ENCODE data around the gene FLT3.
"Not testable (repeated sequence)": the region's sequence is repeated elsewhere in the genome, so short reads cannot be mapped to it uniquely, and the experiment has no call there.

Gene FLT3

DNA sequence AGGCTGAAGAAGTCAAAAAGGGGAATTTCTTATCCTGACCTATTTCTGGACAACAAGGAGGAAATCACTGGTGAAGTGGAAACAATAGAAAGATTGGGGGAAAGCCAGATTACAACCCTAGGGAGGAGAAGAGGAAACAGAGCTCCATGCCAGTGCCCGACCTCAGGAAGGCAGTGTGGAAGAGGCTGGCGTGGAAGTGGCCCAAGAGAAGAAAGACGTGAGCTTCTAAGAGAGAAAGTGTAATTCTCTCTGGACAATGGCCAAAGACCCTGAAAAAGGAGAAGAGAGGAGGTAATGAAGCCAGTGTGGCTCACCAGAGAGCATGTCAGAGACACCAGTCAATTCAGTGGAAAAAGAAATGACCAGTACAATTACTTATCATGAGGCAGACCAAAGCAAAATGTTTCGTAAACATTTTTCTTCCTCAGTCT lies 59.3 kb downstream of the FLT3 start:
- Mint-ChIP-seq H3K9me3 (no peaks in the 10 kb centered on the region), H3K4me3 (no peak overlapping the region), H3K4me1 (no peaks in the 10 kb centered on the region), H3K27me3 (ENCODE audit: low read depth, poor library complexity) (peaks cover 6% of the 10 kb centered on the region), H3K36me3 (ENCODE audit: low read depth) (no peaks in the 10 kb centered on the region), H3K27ac (no peak overlapping the region)
- no peak for DNase-seq
- TF ChIP-seq, protein P1, sequence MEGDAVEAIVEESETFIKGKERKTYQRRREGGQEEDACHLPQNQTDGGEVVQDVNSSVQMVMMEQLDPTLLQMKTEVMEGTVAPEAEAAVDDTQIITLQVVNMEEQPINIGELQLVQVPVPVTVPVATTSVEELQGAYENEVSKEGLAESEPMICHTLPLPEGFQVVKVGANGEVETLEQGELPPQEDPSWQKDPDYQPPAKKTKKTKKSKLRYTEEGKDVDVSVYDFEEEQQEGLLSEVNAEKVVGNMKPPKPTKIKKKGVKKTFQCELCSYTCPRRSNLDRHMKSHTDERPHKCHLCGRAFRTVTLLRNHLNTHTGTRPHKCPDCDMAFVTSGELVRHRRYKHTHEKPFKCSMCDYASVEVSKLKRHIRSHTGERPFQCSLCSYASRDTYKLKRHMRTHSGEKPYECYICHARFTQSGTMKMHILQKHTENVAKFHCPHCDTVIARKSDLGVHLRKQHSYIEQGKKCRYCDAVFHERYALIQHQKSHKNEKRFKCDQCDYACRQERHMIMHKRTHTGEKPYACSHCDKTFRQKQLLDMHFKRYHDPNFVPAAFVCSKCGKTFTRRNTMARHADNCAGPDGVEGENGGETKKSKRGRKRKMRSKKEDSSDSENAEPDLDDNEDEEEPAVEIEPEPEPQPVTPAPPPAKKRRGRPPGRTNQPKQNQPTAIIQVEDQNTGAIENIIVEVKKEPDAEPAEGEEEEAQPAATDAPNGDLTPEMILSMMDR (IDR thresholded peaks at IDR 0.05): no peak

GRCh38 chr13:28037399-28037798 lies 63.0 kb downstream of the FLT3 start:
- Mint-ChIP-seq H3K4me1 (peaks cover 11% of the 10 kb centered on the region), H3K27ac (no peak overlapping the region), H3K9me3 (no peaks in the 10 kb centered on the region), H3K4me3 (no peak overlapping the region), H3K36me3 (ENCODE audit: low read depth) (no peaks in the 10 kb centered on the region), H3K27me3 (ENCODE audit: low read depth, poor library complexity) (peaks cover 6% of the 10 kb centered on the region)
- no peak for DNase-seq
- TF ChIP-seq, protein P1 (IDR thresholded peaks at IDR 0.05): no peak

GRCh38 chr13:28035146-28035782 lies 65.1 kb downstream of the FLT3 start:
- H3K4me1 Mint-ChIP-seq: peaks cover 11% of the 10 kb centered on the region

DNA sequence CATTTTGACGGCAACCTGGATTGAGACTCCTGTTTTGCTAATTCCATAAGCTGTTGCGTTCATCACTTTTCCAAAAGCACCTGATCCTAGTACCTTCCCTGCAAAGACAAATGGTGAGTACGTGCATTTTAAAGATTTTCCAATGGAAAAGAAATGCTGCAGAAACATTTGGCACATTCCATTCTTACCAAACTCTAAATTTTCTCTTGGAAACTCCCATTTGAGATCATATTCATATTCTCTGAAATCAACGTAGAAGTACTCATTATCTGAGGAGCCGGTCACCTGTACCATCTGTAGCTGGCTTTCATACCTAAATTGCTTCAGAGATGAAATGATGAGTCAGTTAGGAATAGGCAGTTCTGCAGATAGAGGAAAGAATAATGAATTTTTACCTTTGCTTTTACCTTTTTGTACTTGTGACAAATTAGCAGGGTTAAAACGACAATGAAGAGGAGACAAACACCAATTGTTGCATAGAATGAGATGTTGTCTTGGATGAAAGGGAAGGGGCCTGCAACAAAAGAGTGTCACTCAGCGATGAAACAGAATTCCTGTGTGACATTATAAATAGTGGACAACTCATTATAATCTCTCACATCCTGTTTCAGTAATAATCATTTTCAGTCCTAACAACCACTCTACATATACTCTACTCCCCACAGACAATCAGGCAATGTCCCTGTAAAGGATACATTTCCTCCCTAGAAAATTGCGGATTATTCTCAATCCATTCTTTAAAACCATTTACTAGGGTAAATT lies 66.3 kb downstream of the FLT3 start:
- Mint-ChIP-seq H3K4me3 (no peak overlapping the region), H3K27ac (no peak overlapping the region), H3K9me3 (no peaks in the 10 kb centered on the region), H3K36me3 (ENCODE audit: low read depth) (no peaks in the 10 kb centered on the region), H3K27me3 (ENCODE audit: low read depth, poor library complexity) (peaks cover 13% of the 10 kb centered on the region), H3K4me1 (peaks cover 17% of the 10 kb centered on the region)
- TF ChIP-seq, protein P1 (IDR thresholded peaks at IDR 0.05): no peak
- no peak for DNase-seq

More at GRCh38 chr13:28035146-28035782, 65.1 kb downstream of the FLT3 start:
- Mint-ChIP-seq H3K9me3 (no peaks in the 10 kb centered on the region), H3K4me3 (no peak overlapping the region), H3K36me3 (ENCODE audit: low read depth) (no peaks in the 10 kb centered on the region), H3K27ac (no peak overlapping the region), H3K27me3 (ENCODE audit: low read depth, poor library complexity) (peaks cover 10% of the 10 kb centered on the region)
- TF ChIP-seq, protein P1 (IDR thresholded peaks at IDR 0.05): no peak
- no peak for DNase-seq

- not testable (repeated sequence) for H3K36me3 Mint-ChIP-seq (ENCODE audit: low read depth); H3K4me3 Mint-ChIP-seq; H3K27ac Mint-ChIP-seq; H3K27me3 Mint-ChIP-seq (ENCODE audit: low read depth, poor library complexity); DNase-seq; H3K9me3 Mint-ChIP-seq
- peaks cover 17% of the 10 kb centered on the region for H3K4me1 Mint-ChIP-seq
These were observed 67.9 kb downstream of the FLT3 start for GRCh38 chr13:28032438-28032837.

DNA sequence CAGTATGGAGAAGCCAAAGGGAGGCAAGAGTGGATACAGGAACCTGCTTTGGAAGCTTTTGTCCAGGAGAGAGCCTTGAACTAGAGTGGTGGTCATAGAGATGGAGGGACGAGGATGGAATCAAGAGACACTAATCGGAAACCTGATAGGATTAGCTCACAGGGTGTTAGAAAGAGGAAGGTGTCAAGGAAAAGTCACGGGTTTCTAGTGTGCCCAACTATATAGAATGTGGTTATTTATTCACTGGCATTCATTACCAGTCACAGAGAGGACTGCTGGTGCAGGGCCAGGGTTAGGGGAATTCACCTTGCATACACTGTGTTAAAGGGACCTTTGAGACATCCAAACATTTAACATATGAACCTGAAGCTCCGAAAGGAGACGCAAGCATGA lies 68.5 kb downstream of the FLT3 start:
- TF ChIP-seq, protein P1 (IDR thresholded peaks at IDR 0.05): no peak
- DNase-seq: no peak
- Mint-ChIP-seq H3K27ac (no peak overlapping the region), H3K27me3 (ENCODE audit: low read depth, poor library complexity) (peaks cover 10% of the 10 kb centered on the region), H3K4me3 (no peak overlapping the region), H3K36me3 (ENCODE audit: low read depth) (no peaks in the 10 kb centered on the region), H3K4me1 (peaks cover 17% of the 10 kb centered on the region), H3K9me3 (no peaks in the 10 kb centered on the region)

Data from nephron progenitor cell (in vitro differentiated cells).